GM19452 (cell line): ENCODE data around the gene GALNT7.

Experiments
- ATAC-seq: cut with Tn5 transposase; IDR thresholded peaks from one replicate; pipeline ENCODE4 v1.9.1; 2021; ENCODE audit not compliant: unreplicated experiment

Gene GALNT7

DNA sequence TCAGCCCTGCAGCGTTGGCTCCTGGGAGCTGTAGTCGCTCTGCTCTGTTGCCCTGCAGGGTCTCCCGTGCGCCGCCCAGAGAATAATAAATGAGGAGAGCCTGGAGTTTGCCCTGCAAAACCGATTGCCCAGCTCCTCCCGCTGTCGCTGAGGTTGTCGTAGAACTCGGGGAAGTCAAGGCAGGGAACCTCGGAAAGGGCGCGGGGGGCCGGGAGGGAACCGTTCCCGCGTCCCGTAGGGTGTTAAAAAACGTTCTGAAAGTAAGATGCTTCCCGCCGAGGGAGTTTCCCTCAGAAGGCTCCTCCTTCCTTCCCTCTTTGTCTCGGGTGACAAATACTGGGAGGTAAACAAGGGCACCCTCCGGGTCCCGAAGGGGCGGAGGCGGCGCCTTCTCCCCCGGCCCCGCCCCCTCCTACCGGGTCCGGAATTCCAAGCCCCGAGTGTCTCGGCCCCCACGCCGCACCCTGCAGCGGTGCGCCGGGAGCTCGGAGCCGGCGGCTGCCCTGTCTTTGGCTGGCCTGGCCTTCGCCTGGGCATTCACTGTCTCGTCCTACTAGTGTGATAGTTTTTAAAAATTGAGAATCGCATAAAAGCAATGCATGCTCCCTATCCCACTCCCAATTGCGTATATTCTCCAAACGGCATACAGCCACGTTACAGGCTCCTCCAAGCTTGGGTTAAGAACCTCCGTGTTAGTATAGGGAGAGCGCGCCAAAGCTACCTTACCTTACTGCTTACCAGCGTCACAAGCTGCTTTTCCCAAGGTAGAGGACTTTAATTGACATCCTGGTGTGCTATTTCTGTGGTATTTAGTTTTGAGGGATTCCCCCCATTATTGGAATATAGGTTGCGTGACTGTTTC, 166.5 kb downstream of the GALNT7 start:
- ATAC-seq: peak; percentile 33

DNA sequence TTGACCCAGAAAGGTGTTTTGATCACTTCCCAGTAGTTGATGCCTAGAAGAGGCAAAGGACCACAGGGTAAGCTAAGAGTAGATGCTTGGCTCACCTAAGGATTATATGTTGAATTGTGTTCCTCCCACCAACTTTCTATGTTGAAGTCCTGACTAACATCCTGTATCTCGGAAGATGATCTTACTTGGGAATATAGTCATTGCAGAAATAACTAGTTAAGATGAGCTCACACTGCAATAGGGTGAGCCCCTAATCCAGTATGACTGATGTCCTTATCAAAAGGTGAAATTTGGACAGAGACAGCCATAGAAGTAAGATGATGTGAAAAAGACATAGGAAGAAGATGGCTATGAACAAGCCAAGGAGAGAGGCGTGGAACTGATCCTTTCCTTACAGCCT, 168.9 kb downstream of the GALNT7 start:
- no peak for ATAC-seq

DNA sequence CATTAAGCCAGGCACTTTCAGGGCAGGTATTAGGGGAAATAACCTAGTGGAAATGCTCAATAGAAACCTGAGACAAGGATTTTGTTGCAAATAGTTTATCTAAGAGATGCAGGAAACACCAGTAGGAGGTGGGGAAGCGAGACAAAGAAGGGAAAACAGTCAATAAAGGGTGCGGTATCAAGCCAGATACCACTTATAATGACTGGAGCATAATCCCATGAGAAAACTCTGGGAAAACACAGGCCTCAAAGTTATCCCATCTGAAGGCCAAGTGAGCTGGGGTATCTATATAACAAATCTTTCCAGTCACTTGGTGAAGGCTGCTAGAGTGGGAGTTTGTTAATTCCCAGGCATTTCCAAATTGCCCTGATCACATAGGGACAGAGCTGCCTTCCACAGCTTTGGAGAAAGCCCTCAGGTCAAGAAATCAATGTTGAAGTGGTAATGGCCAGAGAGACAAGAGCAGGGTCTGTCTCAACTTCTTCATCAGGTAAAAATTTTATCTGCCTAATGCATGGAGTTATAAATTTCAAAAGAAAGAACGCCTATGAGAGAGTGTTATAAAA, 175.3 kb downstream of the GALNT7 start:
- ATAC-seq: no peak

DNA sequence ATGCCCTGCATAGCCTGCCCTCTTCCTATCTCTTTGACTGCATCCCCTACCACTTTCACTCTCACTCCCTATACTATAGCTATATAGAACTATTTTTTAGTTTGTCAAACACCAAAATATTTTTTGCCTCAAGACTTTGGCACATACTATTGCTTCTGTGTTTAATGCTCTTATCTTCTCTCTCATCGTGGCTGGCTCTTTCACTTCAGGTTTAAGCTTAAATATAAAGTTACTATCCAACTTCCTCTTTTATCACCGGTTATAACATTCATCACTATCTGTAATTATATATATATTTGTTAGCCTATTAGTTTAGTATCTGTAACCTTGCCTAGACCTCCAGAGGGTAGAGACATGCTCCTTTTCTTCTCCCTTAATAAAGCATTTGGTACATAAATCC, 177.0 kb downstream of the GALNT7 start:
- ATAC-seq: no peak

DNA sequence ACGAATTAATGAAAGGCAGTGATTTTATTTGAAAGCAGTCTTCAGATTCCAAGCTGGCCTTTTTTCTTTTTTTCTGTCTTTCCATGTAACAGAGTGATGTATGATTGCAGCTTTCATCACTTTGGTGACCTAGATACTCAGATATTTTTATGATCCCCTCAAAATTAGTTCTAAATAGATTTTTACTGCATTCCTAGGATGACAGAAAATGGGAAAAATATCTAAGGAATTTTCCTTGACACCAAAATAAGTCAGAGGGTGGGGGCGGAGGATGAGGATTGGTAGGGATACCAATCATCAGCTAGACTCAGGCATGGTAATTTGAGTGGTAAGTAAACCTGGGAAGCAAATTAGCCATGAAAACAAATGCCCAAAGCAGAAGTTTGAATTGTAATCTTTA, 177.5 kb downstream of the GALNT7 start:
- ATAC-seq: no peak

DNA sequence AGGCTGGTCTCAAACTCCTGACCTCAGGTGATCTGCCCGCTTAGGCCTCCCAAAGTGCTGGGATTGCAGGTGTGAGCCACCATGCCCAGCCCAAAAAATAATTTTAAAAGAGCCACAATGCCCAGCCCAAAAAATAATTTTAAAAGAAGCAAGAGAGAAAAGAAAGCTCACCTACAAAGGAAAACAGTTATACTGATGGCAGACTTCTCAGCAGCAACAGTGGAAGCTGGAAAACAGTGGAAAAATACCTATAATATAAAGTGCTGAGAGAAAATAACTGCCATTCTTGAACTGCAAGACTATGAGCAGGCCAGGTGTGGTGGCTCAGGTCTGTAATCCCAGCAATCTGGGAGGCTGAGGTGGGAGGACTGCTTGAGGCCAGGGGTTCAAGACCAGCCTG, 178.9 kb downstream of the GALNT7 start:
- no peak for ATAC-seq

DNA sequence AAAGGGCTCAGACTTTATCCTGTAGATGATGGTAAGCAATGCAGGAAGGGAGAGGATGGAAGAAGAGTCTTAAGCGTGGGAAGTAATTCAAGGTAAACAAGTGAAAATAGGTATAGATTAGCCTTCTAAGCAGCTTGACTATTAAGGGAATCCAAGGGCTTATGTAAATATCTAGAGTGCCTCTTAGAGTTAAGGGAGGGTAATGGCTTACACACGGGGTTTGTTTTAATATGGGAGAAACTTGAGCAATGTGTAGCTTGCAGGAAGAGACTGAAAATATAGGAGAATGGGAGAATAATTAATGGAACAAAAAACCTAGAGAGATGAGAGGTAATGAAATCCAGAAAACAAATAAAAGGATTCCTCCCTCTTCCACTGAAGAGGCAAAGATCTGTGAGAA, 189.3 kb downstream of the GALNT7 start:
- ATAC-seq: no peak

DNA sequence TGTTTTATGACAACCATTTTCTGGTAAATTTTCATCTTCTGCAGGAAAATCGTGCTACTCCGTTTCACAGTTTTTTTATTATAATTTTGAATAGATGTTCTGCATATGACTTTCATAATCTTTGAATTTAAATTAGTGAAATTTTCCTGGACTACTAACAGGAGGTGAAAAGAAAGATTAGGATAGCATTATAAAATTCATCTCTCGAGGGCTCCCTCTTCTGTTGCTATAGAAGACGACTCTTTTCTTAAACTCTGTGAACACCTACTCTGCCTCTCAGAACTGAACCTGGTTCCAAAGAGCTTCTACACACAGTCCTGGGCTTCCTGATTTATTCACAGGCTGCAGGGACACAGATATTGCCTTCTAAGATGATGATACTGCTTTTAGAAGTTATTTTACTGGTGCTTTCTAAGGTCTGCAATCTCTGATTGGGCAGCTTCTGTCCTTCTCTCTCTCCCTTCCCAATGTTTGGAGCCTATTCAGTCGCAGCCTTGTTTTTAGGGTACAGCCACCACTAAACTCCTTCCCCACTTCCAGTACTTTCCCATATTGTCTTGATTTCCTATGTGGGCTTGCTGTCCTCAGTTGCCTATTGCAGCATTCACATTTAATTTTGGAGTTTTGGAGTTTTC, 192.1 kb downstream of the GALNT7 start:
- ATAC-seq: no peak

GRCh38 chr4:173362666-173363065, 194.1 kb downstream of the GALNT7 start:
- no peak for ATAC-seq

- ATAC-seq: no peak
Observed at GRCh38 chr4:173365359-173365996, 196.9 kb downstream of the GALNT7 start.

DNA sequence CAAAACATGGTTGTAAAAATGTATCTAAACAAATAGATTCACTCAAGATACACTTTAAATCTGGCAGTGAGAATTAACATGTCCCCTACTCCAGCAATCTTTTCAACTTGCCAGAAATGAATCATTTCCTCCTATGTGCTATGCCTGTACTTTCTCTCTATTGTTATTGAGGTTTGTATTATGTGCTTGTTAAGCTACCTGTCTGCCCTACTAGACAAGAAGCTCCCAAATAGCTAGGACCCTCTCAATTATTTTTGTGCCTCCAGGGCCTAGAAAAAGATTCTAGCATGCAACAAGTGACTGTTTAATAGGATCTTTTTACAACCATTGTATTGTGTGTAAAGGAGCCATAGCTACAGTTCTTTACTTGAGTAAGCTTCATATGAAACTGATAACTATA, 198.7 kb downstream of the GALNT7 start:
- no peak for ATAC-seq

- ATAC-seq: no peak
Observed at GRCh38 chr4:173367946-173368345, 199.3 kb downstream of the GALNT7 start.

- peak; percentile 7 for ATAC-seq
Observed at GRCh38 chr4:173370130-173370476, 201.5 kb downstream of the GALNT7 start.

DNA sequence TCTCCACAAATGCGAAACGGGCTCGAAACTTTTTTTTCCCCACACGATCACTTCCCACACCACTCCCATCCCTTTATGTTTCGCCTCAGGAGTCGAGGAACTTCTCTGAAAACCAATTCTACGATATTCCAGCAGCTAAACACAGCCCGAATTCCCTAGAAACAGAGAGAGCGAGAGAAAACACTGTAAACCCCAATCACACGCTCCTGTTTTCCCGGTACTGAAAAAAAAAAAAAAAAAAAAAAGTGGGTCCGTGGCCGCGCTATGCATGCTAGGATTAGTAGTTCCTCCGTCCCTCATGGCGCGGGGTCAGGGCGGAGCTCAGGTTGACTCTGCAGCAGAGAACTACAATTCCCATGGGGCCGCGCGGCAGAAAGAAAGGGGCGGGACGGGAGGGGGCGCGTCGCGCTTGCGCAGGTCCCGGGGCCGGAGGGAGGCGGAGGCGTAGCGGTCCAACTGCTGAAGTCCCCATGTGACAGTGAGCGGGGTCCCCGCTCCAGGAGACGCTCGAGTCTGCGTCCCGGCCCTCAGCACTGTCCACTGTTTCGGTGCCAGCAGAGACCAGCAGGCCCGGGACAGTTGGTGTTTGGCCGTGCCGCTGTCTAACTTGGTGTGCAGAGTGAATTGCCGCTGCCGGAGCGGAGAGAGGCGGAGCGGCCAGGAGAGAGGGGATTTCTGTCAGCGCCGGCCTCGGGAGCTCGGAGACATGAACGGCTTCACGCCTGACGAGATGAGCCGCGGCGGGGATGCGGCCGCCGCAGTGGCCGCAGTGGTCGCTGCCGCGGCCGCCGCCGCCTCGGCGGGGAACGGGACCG, 202.1 kb downstream of the GALNT7 start, which contains the start of gene SAP30:
Gene SAP30 (plus strand): TSS at position 478 of the 815 bp plus-strand sequence. CDS start 229 bp downstream, at position 707.
- ATAC-seq: peak; percentile 66

GRCh38 chr4:173371292-173372192, 202.9 kb downstream of the GALNT7 start:
- ATAC-seq: peak; percentile 20
